RWPE1 (cell line): ENCODE data around the gene NUP107.
A peak's percentile ranks its signal among the peaks of the same experiment; 100 is the strongest.

Source experiments
- CTCF ChIA-PET: fragments of 350-600 bp; sonication (Branson Sonifier 250); formaldehyde crosslinking; extraction: SDS; loops from one replicate; lab custom pipeline; 2021; lab: Yijun Ruan, JAX
- POLR2A ChIA-PET: fragments of 400-600 bp; formaldehyde crosslinking; extraction: SDS; loops from one replicate; lab custom pipeline; 2020; ENCODE audit warnings: antibody characterized with exemption; ENCODE audit not compliant: low non-redundant PET; lab: Yijun Ruan, JAX
- DNase-seq: peaks from one replicate; pipeline ENCODE4 v3.0.0; 2012; ENCODE audit warnings: low spot score
- H3K27ac ChIP-seq: fragments of 450-650 bp; 2 replicates; pipeline ENCODE4 v1.5.1; 2017
- CTCF ChIP-seq: fragments of 450-650 bp; conservative IDR thresholded peaks from 2 replicates; pipeline ENCODE4 v1.5.1; 2017; ENCODE audit warnings: low read depth, mild to moderate bottlenecking

The NUP107 gene

GRCh38 chr12:68790081-68790951 is 103.5 kb downstream of the NUP107 start:
- H3K27ac ChIP-seq, result no peak overlapping the region
- no peak for TF ChIP-seq CTCF
- ChIA-PET POLR2A (no interaction called here), CTCF (no interaction called here)
- DNase-seq, result no peak

GRCh38 chr12:68790952-68791234 is 104.1 kb downstream of the NUP107 start:
- no peak for DNase-seq
- no peak for TF ChIP-seq CTCF
- ChIA-PET POLR2A (no interaction called here), CTCF (no interaction called here)
- H3K27ac ChIP-seq, result no peak overlapping the region

- CTCF ChIA-PET, result no interaction called here
- H3K27ac ChIP-seq, result no peak overlapping the region
- DNase-seq, result no peak
- TF ChIP-seq CTCF, result no peak
- POLR2A ChIA-PET, result no interaction called here
These were observed 105.2 kb downstream of the NUP107 start for GRCh38 chr12:68791897-68792481.

- no peak overlapping the region for H3K27ac ChIP-seq
- TF ChIP-seq CTCF, result no peak
- CTCF ChIA-PET, result no interaction called here
- POLR2A ChIA-PET, result no interaction called here
- DNase-seq, result peak; percentile 89
These were observed 106.2 kb downstream of the NUP107 start for GRCh38 chr12:68792952-68793351.

GRCh38 chr12:68793436-68793835 is 106.7 kb downstream of the NUP107 start:
- POLR2A ChIA-PET, result no interaction called here
- CTCF ChIA-PET, result no interaction called here
- no peak overlapping the region for H3K27ac ChIP-seq

More at GRCh38 chr12:68793436-68793835, 106.7 kb downstream of the NUP107 start:
- no peak for DNase-seq
- no peak for TF ChIP-seq CTCF
